Smooth muscle cell (in vitro differentiated cells): Measurements from ENCODE around the gene FOXD4L1. TPM values are rescaled to one million over a fixed set of nuclear protein-coding genes. Genes with fewer than 3 reads are reported as not detected.
"Not testable (repeated sequence)": the region's sequence is repeated elsewhere in the genome, so short reads cannot be mapped to it uniquely, and the experiment has no call there.

Experiments
- DNase-seq: peaks from one replicate; lab custom pipeline; 2025; ENCODE audit not compliant: unreplicated experiment; lab: John Stamatoyannopoulos, UW
- H2AFZ ChIP-seq: fragments of 200-600 bp; sonication (generic); 2 replicates; pipeline ENCODE4 v1.6.0; 2016; ENCODE audit warnings: antibody characterized with exemption, low read depth, mild to moderate bottlenecking
- H3F3A ChIP-seq: fragments of 200-600 bp; sonication (generic); 2 replicates; pipeline ENCODE4 v1.6.0; 2017; ENCODE audit warnings: antibody characterized with exemption, low read depth
- H3K27ac ChIP-seq: fragments of 200-600 bp; sonication (generic); 2 replicates; pipeline ENCODE4 v1.5.1; 2016; ENCODE audit warnings: low read depth, mild to moderate bottlenecking
- H3K27me3 ChIP-seq: fragments of 200-600 bp; sonication (generic); 2 replicates; pipeline ENCODE4 v1.6.1; 2016; ENCODE audit warnings: low read depth, mild to moderate bottlenecking
- H3K36me3 ChIP-seq: fragments of 200-600 bp; sonication (generic); 2 replicates; pipeline ENCODE4 v1.5.1; 2016; ENCODE audit warnings: low read depth
- H3K4me1 ChIP-seq: fragments of 200-600 bp; sonication (generic); 2 replicates; pipeline ENCODE4 v1.5.1; 2016; ENCODE audit warnings: low read depth
- H3K4me2 ChIP-seq: fragments of 200-600 bp; sonication (generic); 2 replicates; pipeline ENCODE4 v1.6.0; 2016; ENCODE audit warnings: mild to moderate bottlenecking
- H3K4me3 ChIP-seq: fragments of 200-600 bp; sonication (generic); 2 replicates; pipeline ENCODE4 v1.5.1; 2016; ENCODE audit warnings: mild to moderate bottlenecking
- H3K79me2 ChIP-seq: fragments of 200-600 bp; sonication (generic); 2 replicates; pipeline ENCODE4 v1.6.0; 2016; ENCODE audit warnings: low read depth, mild to moderate bottlenecking
- H3K9ac ChIP-seq: fragments of 200-600 bp; sonication (generic); 2 replicates; pipeline ENCODE4 v1.6.0; 2016; ENCODE audit warnings: low read depth
- H3K9me3 ChIP-seq: fragments of 200-600 bp; sonication (generic); replicated peaks from 2 replicates; pipeline ENCODE4 v1.5.1; 2016; ENCODE audit warnings: low read depth
- H4K20me1 ChIP-seq: fragments of 200-600 bp; sonication (generic); 2 replicates; pipeline ENCODE4 v1.6.0; 2016; ENCODE audit warnings: low read depth
- WGBS: methylation state at CpG from one replicate; pipeline ENCODE4 v1.1.7; 2016; ENCODE audit warnings: low lambda C conversion rate; 5-methylcytosine and 5-hydroxymethylcytosine counted together
- polyA plus RNA-seq: library from polyadenylated mRNA; unstranded; fragments of >200 nt; fragmentation: Nextera tagmentation; extraction: Ambion mirVana; gene quantifications from 2 replicates; pipeline ENCODE4 v1.2.1, GENCODE V29; 2016
- total RNA-seq: library from RNA; depleted of rRNA; stranded (reverse); fragments of >200 nt; gene quantifications from 2 replicates; pipeline ENCODE4 v1.2.3, GENCODE V29; 2014

The FOXD4L1 gene
- total RNA-seq (not detected in 2 replicates), polyA plus RNA-seq (not detected in 2 replicates)

DNA sequence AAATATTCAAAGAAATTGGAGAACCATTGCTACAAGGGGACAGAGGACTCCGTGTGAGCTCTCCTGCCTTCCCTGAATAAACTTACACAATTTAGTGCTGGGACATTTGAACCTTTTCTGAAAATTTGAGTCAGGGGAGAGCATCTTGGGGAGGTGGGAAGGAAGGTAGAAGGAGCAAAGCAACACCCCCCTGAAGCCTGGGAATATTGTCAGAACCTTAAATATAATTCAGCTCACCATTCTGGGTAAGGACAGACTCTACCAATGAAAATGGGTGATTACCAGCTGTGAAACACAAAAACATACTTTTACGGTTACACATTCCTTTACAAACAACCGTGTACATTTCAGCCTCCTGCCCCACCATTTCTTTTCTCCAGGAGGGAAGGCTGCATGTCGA lies at the start of gene FOXD4L1:
Gene FOXD4L1, plus strand, starts transcription at position 301 of the 400 bp plus-strand sequence. CDS start 592 bp downstream, outside the sequence.
- not testable (repeated sequence) for H2AFZ ChIP-seq, H3K79me2 ChIP-seq, H3F3A ChIP-seq, H3K27ac ChIP-seq, DNase-seq, H3K9me3 ChIP-seq, H3K4me2 ChIP-seq, H3K4me1 ChIP-seq, H3K36me3 ChIP-seq, H3K4me3 ChIP-seq, H4K20me1 ChIP-seq, H3K9ac ChIP-seq
- peaks cover 25% of the 10 kb centered on the region for H3K27me3 ChIP-seq
- 50% methylated on average over 3 of the region's 4 CpGs for WGBS

DNA sequence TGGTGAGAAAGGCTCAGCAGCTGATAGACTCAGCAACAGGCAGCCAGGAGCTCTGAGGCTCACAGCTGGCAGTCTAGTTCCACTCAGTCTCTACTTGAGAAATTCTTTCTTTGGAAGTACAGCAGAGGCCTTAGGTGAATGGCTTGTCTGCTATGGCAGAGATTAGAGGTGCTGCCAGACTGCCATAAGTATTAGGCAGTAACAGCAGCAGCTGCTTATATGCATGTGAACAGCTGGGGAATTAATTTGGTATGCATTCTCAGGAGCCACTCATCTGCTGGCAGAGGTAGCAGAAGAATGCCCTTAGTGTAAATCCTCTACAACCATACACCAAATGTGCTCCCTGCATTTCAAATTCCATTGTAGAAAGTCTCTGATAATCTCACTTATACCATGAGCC lies 32.7 kb upstream of the FOXD4L1 start:
- not testable (repeated sequence) for H3F3A ChIP-seq, H3K27me3 ChIP-seq, H3K4me3 ChIP-seq, H3K4me1 ChIP-seq, H2AFZ ChIP-seq, H3K9me3 ChIP-seq, H3K9ac ChIP-seq, H3K27ac ChIP-seq, DNase-seq, H3K4me2 ChIP-seq, H3K36me3 ChIP-seq, H3K79me2 ChIP-seq, H4K20me1 ChIP-seq

- H3K9ac ChIP-seq, H3K9me3 ChIP-seq, H3K4me2 ChIP-seq, H4K20me1 ChIP-seq, H3K36me3 ChIP-seq, H3K27ac ChIP-seq, H3K79me2 ChIP-seq, DNase-seq, H3K4me1 ChIP-seq, H2AFZ ChIP-seq, H3F3A ChIP-seq, H3K27me3 ChIP-seq: not testable (repeated sequence)
- H3K4me3 ChIP-seq: peak overlapping the region; percentile 21
- 42% methylated on average over 22 of the region's 24 CpGs for WGBS
Observed at GRCh38 chr2:113476688-113477368, 21.6 kb upstream of the FOXD4L1 start.

DNA sequence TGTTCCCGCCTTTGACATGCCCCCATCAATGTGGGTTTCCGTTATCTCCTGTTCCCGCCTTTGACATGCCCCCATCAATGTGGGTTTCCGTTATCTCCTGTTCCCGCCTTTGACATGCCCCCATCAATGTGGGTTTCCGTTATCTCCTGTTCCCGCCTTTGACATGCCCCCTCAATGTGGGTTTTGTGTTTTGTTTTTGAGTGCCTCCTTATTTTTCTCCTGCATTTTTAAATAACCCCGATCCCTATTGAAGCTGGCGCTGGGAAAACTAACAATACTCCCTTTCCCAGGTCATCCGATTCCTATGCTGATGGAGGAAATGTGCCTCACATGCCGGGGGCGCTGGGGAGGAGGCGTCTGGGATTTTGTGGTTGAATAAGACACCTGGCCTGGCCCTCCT lies 1.9 kb upstream of the FOXD4L1 start:
- H3K36me3 ChIP-seq, H3K4me1 ChIP-seq, H3F3A ChIP-seq, H4K20me1 ChIP-seq, H2AFZ ChIP-seq, H3K27ac ChIP-seq, H3K4me2 ChIP-seq, DNase-seq, H3K9ac ChIP-seq, H3K9me3 ChIP-seq, H3K27me3 ChIP-seq, H3K79me2 ChIP-seq, H3K4me3 ChIP-seq: not testable (repeated sequence)
- WGBS: 93% methylated on average over 13 of the region's 13 CpGs

GRCh38 chr2:113499019-113499885 lies 787 bp downstream of the FOXD4L1 start:
- peaks cover 34% of the 10 kb centered on the region for H3K27me3 ChIP-seq
- not testable (repeated sequence) for H3K36me3 ChIP-seq, H2AFZ ChIP-seq, H3K9me3 ChIP-seq, H3F3A ChIP-seq, H3K4me1 ChIP-seq, H3K4me3 ChIP-seq, DNase-seq, H4K20me1 ChIP-seq, H3K27ac ChIP-seq, H3K9ac ChIP-seq, H3K4me2 ChIP-seq, H3K79me2 ChIP-seq
- WGBS: 5% methylated on average over 33 of the region's 62 CpGs

GRCh38 chr2:113499886-113500722 lies 1.6 kb downstream of the FOXD4L1 start:
- H2AFZ ChIP-seq, H3K9me3 ChIP-seq, H3K4me1 ChIP-seq, H3F3A ChIP-seq, H3K9ac ChIP-seq, H3K27ac ChIP-seq, H3K79me2 ChIP-seq, H3K4me2 ChIP-seq, H3K36me3 ChIP-seq, H4K20me1 ChIP-seq, H3K4me3 ChIP-seq, DNase-seq: not testable (repeated sequence)
- WGBS: 0% methylated on average over 9 of the region's 56 CpGs
- H3K27me3 ChIP-seq: peaks cover 38% of the 10 kb centered on the region

GRCh38 chr2:113500723-113501038 lies 2.2 kb downstream of the FOXD4L1 start:
- H3K27ac ChIP-seq, H3K9me3 ChIP-seq, H3K4me1 ChIP-seq, H3K9ac ChIP-seq, H4K20me1 ChIP-seq, H3F3A ChIP-seq, H3K4me3 ChIP-seq, H3K36me3 ChIP-seq, H3K4me2 ChIP-seq, DNase-seq, H3K79me2 ChIP-seq, H2AFZ ChIP-seq: not testable (repeated sequence)
- 35% methylated on average over 8 of the region's 8 CpGs for WGBS
- H3K27me3 ChIP-seq: peaks cover 44% of the 10 kb centered on the region
